ENCODE measurements around the gene PHOX2B.
"Not testable (repeated sequence)": the region's sequence is repeated elsewhere in the genome, so short reads cannot be mapped to it uniquely, and the experiment has no call there.

Gene PHOX2B

GRCh38 chr4:41719417-41719816 lies 29.1 kb downstream of the PHOX2B start:
- no peak for DNase-seq
- in situ Hi-C loops (cut with HindIII; ENCODE audit: low pct_ligation_motif_present, low pct_unique_long_range_greater_than_20kb, low sequenced_read_pairs): no loop called here

- in situ Hi-C loops (cut with HindIII; ENCODE audit: low pct_ligation_motif_present, low pct_unique_long_range_greater_than_20kb, low sequenced_read_pairs): no loop called here
- DNase-seq: no peak
Measured at GRCh38 chr4:41718907-41719306, 29.6 kb downstream of the PHOX2B start.

- DNase-seq: no peak
- in situ Hi-C loops (cut with HindIII; ENCODE audit: low pct_ligation_motif_present, low pct_unique_long_range_greater_than_20kb, low sequenced_read_pairs): no loop called here
Measured at GRCh38 chr4:41715155-41715554, 33.4 kb downstream of the PHOX2B start.

- in situ Hi-C loops (cut with HindIII; ENCODE audit: low pct_ligation_motif_present, low pct_unique_long_range_greater_than_20kb, low sequenced_read_pairs): no loop called here
Measured at GRCh38 chr4:41714364-41715000, 34.0 kb downstream of the PHOX2B start.

GRCh38 chr4:41713768-41714167 lies 34.8 kb downstream of the PHOX2B start:
- in situ Hi-C loops (cut with HindIII; ENCODE audit: low pct_ligation_motif_present, low pct_unique_long_range_greater_than_20kb, low sequenced_read_pairs): no loop called here
- no peak for DNase-seq

More at GRCh38 chr4:41714364-41715000, 34.0 kb downstream of the PHOX2B start:
- DNase-seq: no peak

- in situ Hi-C loops (cut with HindIII; ENCODE audit: low pct_ligation_motif_present, low pct_unique_long_range_greater_than_20kb, low sequenced_read_pairs): no loop called here
Measured at GRCh38 chr4:41712425-41712824, 36.1 kb downstream of the PHOX2B start.

GRCh38 chr4:41711654-41712053 lies 36.9 kb downstream of the PHOX2B start:
- DNase-seq; in situ Hi-C loops (cut with HindIII; ENCODE audit: low pct_ligation_motif_present, low pct_unique_long_range_greater_than_20kb, low sequenced_read_pairs): not testable (repeated sequence)

More at GRCh38 chr4:41712425-41712824, 36.1 kb downstream of the PHOX2B start:
- no peak for DNase-seq

- in situ Hi-C loops (cut with HindIII; ENCODE audit: low pct_ligation_motif_present, low pct_unique_long_range_greater_than_20kb, low sequenced_read_pairs): no loop called here
- no peak for DNase-seq
Measured at GRCh38 chr4:41709844-41710481, 38.6 kb downstream of the PHOX2B start.

GRCh38 chr4:41703785-41704184 lies 44.7 kb downstream of the PHOX2B start:
- in situ Hi-C loops (cut with HindIII; ENCODE audit: low pct_ligation_motif_present, low pct_unique_long_range_greater_than_20kb, low sequenced_read_pairs): no loop called here
- no peak for DNase-seq

- in situ Hi-C loops (cut with HindIII; ENCODE audit: low pct_ligation_motif_present, low pct_unique_long_range_greater_than_20kb, low sequenced_read_pairs): no loop called here
- DNase-seq: no peak
Measured at GRCh38 chr4:41702770-41703169, 45.8 kb downstream of the PHOX2B start.

- no peak for DNase-seq
- in situ Hi-C loops (cut with HindIII; ENCODE audit: low pct_ligation_motif_present, low pct_unique_long_range_greater_than_20kb, low sequenced_read_pairs): no loop called here
Measured at GRCh38 chr4:41701983-41702382, 46.5 kb downstream of the PHOX2B start.

- in situ Hi-C loops (cut with HindIII; ENCODE audit: low pct_ligation_motif_present, low pct_unique_long_range_greater_than_20kb, low sequenced_read_pairs): no loop called here
- no peak for DNase-seq
Measured at GRCh38 chr4:41696763-41697162, 51.8 kb downstream of the PHOX2B start.

GRCh38 chr4:41696131-41696530 lies 52.4 kb downstream of the PHOX2B start:
- in situ Hi-C loops (cut with HindIII; ENCODE audit: low pct_ligation_motif_present, low pct_unique_long_range_greater_than_20kb, low sequenced_read_pairs): no loop called here
- DNase-seq: no peak
